K562 (cell line): ENCODE results near the gene NDOR1. TPM values are rescaled to one million over a fixed set of nuclear protein-coding genes. Genes with fewer than 3 reads are reported as not detected.

Experiments used
- ATAC-seq: fragments of 200-7000 bp; cut with Tn5 transposase; 3 replicates; pipeline ENCODE4 v1.9.1; 2020; ENCODE audit warnings: moderate library complexity
- BruUV-seq: library from RNA; stranded (reverse); fragments of 400-500 nt; replicated peaks from 2 replicates; lab custom pipeline; 2021; lab: Mats Ljungman, UMichigan
- CTCF ChIA-PET: fragments of 300-600 bp; formaldehyde crosslinking; extraction: SDS; loops from one replicate; lab custom pipeline; 2021; ENCODE audit warnings: low intra/inter-chr PET ratio; lab: Yijun Ruan, JAX
- POLR2A ChIA-PET: fragments of 300-600, 350-650 bp; sonication (Branson Sonifier 250); formaldehyde crosslinking; extraction: SDS; loops from one replicate; lab custom pipeline; 2021; ENCODE audit warnings: antibody characterized with exemption, inconsistent platforms; lab: Yijun Ruan, JAX
- DNase-seq, 4 experiments: peaks; one replicate each; pipeline versions ENCODE4 v3.0.0 to v3.0.0-alpha.2; 2011 to 2018; ENCODE audit warnings: low spot score in 3 of 4, mixed read lengths in 3 of 4; ENCODE audit errors: extremely low read depth in 1 of 4
- FAIRE-seq: peaks from 2 replicates; lab custom pipeline; 2011; peaks lifted over from hg19 to GRCh38; lab: Jason Lieb, UNC
- H2AFZ ChIP-seq: 2 replicates; pipeline ENCODE4 v1.6.0; 2011; ENCODE audit warnings: low read depth, low read length, control low read depth, inconsistent platforms
- H3K27ac ChIP-seq: fragments of 200-600 bp; 3 replicates; pipeline ENCODE4 v1.8.0; 2011; ENCODE audit warnings: low read depth, mild to moderate bottlenecking, control low read depth, inconsistent platforms, low read length, moderate library complexity, mixed read lengths; ENCODE audit errors: extremely low read depth
- H3K27me3 ChIP-seq, 2 experiments: fragments of 300-600 bp in 1 of 2; 2 replicates in 1 of 2; 3 replicates in 1 of 2; pipeline versions ENCODE4 v1.6.0 to v1.8.0; 2011; ENCODE audit warnings: inconsistent platforms in 2 of 2, low read length in 2 of 2, mild to moderate bottlenecking in 1 of 2, mixed read lengths in 1 of 2, moderate library complexity in 1 of 2; ENCODE audit not compliant: control insufficient read depth in 2 of 2, insufficient read depth in 2 of 2
- H3K36me3 ChIP-seq: fragments of 300-600 bp; 3 replicates; pipeline ENCODE4 v1.8.0; 2011; ENCODE audit warnings: mild to moderate bottlenecking, low read length, inconsistent platforms; ENCODE audit not compliant: control insufficient read depth, insufficient read depth
- H3K4me1 ChIP-seq, 2 experiments: fragments of 200-600 bp in 1 of 2; replicated peaks in 1 of 2; 2 replicates in 1 of 2; 3 replicates in 1 of 2; pipeline versions ENCODE4 v1.5.1 to v1.8.0; 2011; ENCODE audit warnings: inconsistent platforms in 2 of 2, low read length in 2 of 2, mild to moderate bottlenecking in 1 of 2, mixed read lengths in 1 of 2, moderate library complexity in 1 of 2; ENCODE audit not compliant: control insufficient read depth in 2 of 2, insufficient read depth in 2 of 2
- H3K4me2 ChIP-seq: 2 replicates; pipeline ENCODE4 v1.6.1; 2011; ENCODE audit warnings: low read length, control low read depth, inconsistent platforms, mixed read lengths; ENCODE audit not compliant: insufficient read depth
- H3K4me3 ChIP-seq: fragments of 200-600 bp; sonication (generic), shearing (Covaris generic); 2 replicates; pipeline ENCODE4 v1.5.1; 2016; ENCODE audit warnings: control low read depth, inconsistent platforms
- H3K79me2 ChIP-seq: fragments of 200-600 bp; 3 replicates; pipeline ENCODE4 v1.8.0; 2011; ENCODE audit warnings: low read length, inconsistent platforms; ENCODE audit not compliant: control insufficient read depth, insufficient read depth
- H3K9ac ChIP-seq, 2 experiments: 2 replicates each; pipeline versions ENCODE4 v1.6.0 to v1.6.1; 2011; ENCODE audit warnings: low read depth in 2 of 2, low read length in 2 of 2, control low read depth in 1 of 2, inconsistent platforms in 1 of 2, mild to moderate bottlenecking in 1 of 2, mixed read lengths in 1 of 2; ENCODE audit not compliant: insufficient read depth in 1 of 2
- H3K9me1 ChIP-seq: one replicate; pipeline ENCODE4 v1.6.0; 2011; ENCODE audit warnings: inconsistent platforms, mild to moderate bottlenecking, low read length, moderate library complexity; ENCODE audit not compliant: control insufficient read depth, insufficient read depth
- H3K9me3 ChIP-seq: replicated peaks from 2 replicates; pipeline ENCODE4 v1.5.1; 2011; ENCODE audit warnings: low read depth, low read length, inconsistent platforms; ENCODE audit not compliant: control insufficient read depth, insufficient read depth
- H4K20me1 ChIP-seq: replicated peaks from 2 replicates; pipeline ENCODE4 v1.6.1; 2011; ENCODE audit warnings: low read length, inconsistent platforms, mixed read lengths; ENCODE audit not compliant: control insufficient read depth, insufficient read depth
- BCOR ChIP-seq: fragments of 450-650 bp; IDR thresholded peaks from 2 replicates; pipeline ENCODE4 v1.6.1; 2016
- CBX1 ChIP-seq: sonication (generic); IDR thresholded peaks from 2 replicates; pipeline ENCODE4 v1.6.1; 2016; ENCODE audit warnings: antibody characterized with exemption, low read depth, mild to moderate bottlenecking
- CREB1 ChIP-seq, 2 experiments: sonication (generic) in 1 of 2; formaldehyde crosslinking in 1 of 2; IDR thresholded peaks; 2 replicates each; pipeline versions ENCODE4 v1.6.1 to v1.8.0; 2012 to 2022; ENCODE audit warnings: inconsistent platforms in 1 of 2, mild to moderate bottlenecking in 1 of 2, missing genetic modification reagents in 1 of 2, moderate library complexity in 1 of 2
- ETV1 ChIP-seq: fragments of 450-650 bp; conservative IDR thresholded peaks from 2 replicates; pipeline ENCODE4 v1.6.1; 2016; ENCODE audit warnings: missing genetic modification characterization, control low read depth, low read depth, missing compliant biosample characterization
- GABPB1 ChIP-seq: sonication (generic); formaldehyde crosslinking; IDR thresholded peaks from 2 replicates; pipeline ENCODE4 v1.8.0; 2022; ENCODE audit warnings: mild to moderate bottlenecking, missing genetic modification reagents
- HDAC2 ChIP-seq: fragments of 450-650 bp; IDR thresholded peaks from 2 replicates; pipeline ENCODE4 v1.6.1; 2016; ENCODE audit warnings: mild to moderate bottlenecking
- PTBP1 ChIP-seq: fragments of 200-400 bp; formaldehyde crosslinking; IDR thresholded peaks from 2 replicates; pipeline ENCODE4 v1.6.1; 2017; ENCODE audit warnings: low read depth, low read length
- SMARCA5 ChIP-seq: fragments of 450-650 bp; IDR thresholded peaks from 2 replicates; pipeline ENCODE4 v1.6.1; 2016
- U2AF2 ChIP-seq: fragments of 200-400 bp; formaldehyde crosslinking; optimal IDR thresholded peaks from 2 replicates; pipeline ENCODE3; 2017; ENCODE audit warnings: low read depth, mild to moderate bottlenecking, low read length
- ZFP36 ChIP-seq: fragments of 150-350 bp; IDR thresholded peaks from 2 replicates; pipeline ENCODE4 v1.6.1; 2018; ENCODE audit warnings: low read length, low read depth; ENCODE audit not compliant: partially characterized antibody
- ZNF436 ChIP-seq: fragments of 250-450, 450-650 bp; sonication (Bioruptor Pico); formaldehyde crosslinking; IDR thresholded peaks from 2 replicates; pipeline ENCODE4 v1.7.0; 2020; ENCODE audit warnings: mild to moderate bottlenecking
- WGBS: fragments of 100-300 bp; shearing (Covaris generic); methylation state at CpG from one replicate; pipeline ENCODE4 v1.1.6; 2016; ENCODE audit warnings: low coverage, mixed read lengths; ENCODE audit not compliant: insufficient coverage; ENCODE audit errors: missing lambda C conversion rate; 5-methylcytosine and 5-hydroxymethylcytosine counted together
- in situ Hi-C: fragments of 300-500 bp; cut with MboI; formaldehyde crosslinking; loops from 4 replicates; pipeline ENCODE4 v1.15.0; 2018; ENCODE audit warnings: inconsistent platforms, mixed read lengths
- intact Hi-C: fragments of 100-400 bp; cut with micrococcal nuclease; formaldehyde crosslinking; loops from 2 replicates; pipeline ENCODE4 v1.14.2; 2022
- polyA plus RNA-seq, 8 experiments: library from polyadenylated mRNA; depleted of rRNA in 4 of 8; stranded (reverse) in 5 of 8; unstranded in 3 of 8; fragments of >200 nt; fragmentation: Nextera tagmentation in 2 of 8; fragmentation: Illumina TruSeq in 1 of 8; extraction: Ambion mirVana in 2 of 8; extraction: Trizol in 1 of 8; gene quantifications; 2 replicates each; pipeline versions ENCODE4 v1.2.1 to v1.2.3, GENCODE V29; 2011 to 2014; ENCODE audit warnings: inconsistent platforms in 1 of 8, missing spikeins in 1 of 8
- total RNA-seq, 7 experiments: library from RNA; depleted of rRNA in 6 of 7; stranded (reverse); fragments of >200 nt in 6 of 7; fragmentation: Illumina TruSeq in 2 of 7; extraction: Trizol in 2 of 7; gene quantifications; 2 replicates each; pipeline versions ENCODE4 v1.2.1 to v1.2.3, GENCODE V29; 2011 to 2021; ENCODE audit warnings: low replicate concordance in 1 of 7
- TF ChIP-seq, protein P1 (sequence below): IDR thresholded peaks from 2 replicates; pipeline ENCODE4 v1.6.1; 2012; ENCODE audit warnings: low read depth, low read length, improper control_type of control experiment, borderline replicate concordance
- TF ChIP-seq, protein P2 (sequence below), 2 experiments: IDR thresholded peaks; 2 replicates each; pipeline ENCODE4 v1.6.1; 2011; ENCODE audit warnings: borderline replicate concordance in 1 of 2, control low read depth in 1 of 2, low read depth in 1 of 2, low read length in 1 of 2, mild to moderate bottlenecking in 1 of 2, mixed read lengths in 1 of 2, moderate library complexity in 1 of 2; ENCODE audit not compliant: insufficient read depth in 1 of 2, insufficient read length in 1 of 2, poor library complexity in 1 of 2, severe bottlenecking in 1 of 2; ENCODE audit errors: extremely low read depth in 1 of 2
- TF ChIP-seq, protein P3 (sequence below): IDR thresholded peaks from 3 replicates; pipeline ENCODE4 v1.6.1; 2011; ENCODE audit warnings: borderline replicate concordance, mild to moderate bottlenecking, moderate library complexity; ENCODE audit not compliant: insufficient read length; ENCODE audit errors: extremely low read depth

The NDOR1 gene
- total and polyA plus RNA-seq, 9 of the 15 experiments (the other 6 are each of a cell fraction or from before 2014, with no cell fraction given), result 0.06 to 36.9 (median 6.9) TPM

DNA sequence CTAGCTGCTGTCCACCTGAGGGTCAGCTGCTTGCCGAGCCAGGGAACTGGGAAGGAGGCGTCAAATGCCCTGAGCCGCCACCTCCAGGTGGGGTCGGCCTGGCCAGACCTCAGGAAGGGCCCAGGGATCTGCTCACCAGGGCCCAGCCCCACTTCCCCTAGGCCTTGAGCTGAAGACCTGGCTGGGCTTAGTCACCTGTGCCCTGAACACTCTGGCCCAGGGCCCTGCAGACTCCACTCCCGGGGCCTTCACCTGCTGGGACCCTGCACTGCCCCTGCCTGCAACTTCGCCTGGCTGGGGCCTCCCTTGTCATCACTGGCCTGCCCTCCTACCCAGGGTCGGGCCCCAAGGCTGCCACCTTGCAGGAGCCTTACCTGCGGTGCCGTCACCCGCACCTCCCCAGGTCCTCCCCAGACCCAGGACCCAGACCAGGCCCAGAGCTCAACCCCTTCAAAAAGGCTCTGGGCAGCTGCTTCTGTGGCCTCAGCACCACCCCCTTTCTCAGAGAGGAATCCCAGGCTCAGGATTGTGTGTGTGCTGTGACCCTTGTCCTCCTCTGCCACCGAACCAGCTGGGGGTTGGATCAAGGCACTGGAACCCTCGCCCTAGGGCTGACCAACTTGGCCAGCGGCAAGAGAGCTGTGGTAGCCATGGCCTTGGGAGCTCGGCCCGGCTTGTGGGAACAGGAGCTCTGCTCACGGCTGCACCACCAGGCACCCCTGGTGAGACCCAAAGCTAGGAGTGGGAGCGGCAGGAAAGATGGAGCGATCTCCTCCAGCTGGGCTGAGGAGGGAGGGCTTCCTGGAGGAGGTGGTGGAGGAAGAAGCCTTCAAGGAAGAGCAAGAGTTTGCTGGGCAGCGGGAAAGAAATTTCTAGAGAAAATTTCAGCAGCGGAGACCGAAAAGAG lies 48.5 kb downstream of the NDOR1 start:
- Histone ChIP-seq H3K27me3 (no peaks in the 10 kb centered on the region), H3K9me1 (no peaks in the 10 kb centered on the region), H3K79me2 (peaks cover 35% of the 10 kb centered on the region), H4K20me1 (no peaks in the 10 kb centered on the region; the same call in 1 of the 2 replicates), H2AFZ (peak overlapping the region; percentile 91), H3K27ac (peak overlapping the region; percentile 84), H3K36me3 (peaks cover 25% of the 10 kb centered on the region), H3K9ac (peak overlapping the region; percentile 90 to 95), H3K4me3 (peak overlapping the region; percentile 100), H3K9me3 (no peaks in the 10 kb centered on the region), H3K4me1 (peaks cover 13 to 68% of the 10 kb centered on the region in 2 experiments), H3K4me2 (peak overlapping the region; percentile 97)
- WGBS, result 33% methylated on average over 18 of the region's 21 CpGs
- DNase-seq (peak in 2 of 4 experiments; percentile 30 to 44), ATAC-seq (peak; percentile 30), FAIRE-seq (peak; percentile 29)
- ChIA-PET POLR2A (interaction anchor here (0.6 to 8.3 kb wide), 11 partner anchors 11 to 394 kb away, joined by 3 to 221 read pairs (median 3); partner anchors contain the start of gene TUBB4B), CTCF (no interaction called here)
- in situ Hi-C loops, result no loop called here
- no TSS peak for BruUV-seq
- intact Hi-C loops, result loop anchor here (2.0 kb wide), 2 partner anchors 13 to 23 kb away; partner anchors contain the start of genes TOR4A and TUBB4B
- TF ChIP-seq ZNF436 (CRISPR knock-in tag), result peak; percentile 95
- peak; percentile 19; the same call in 1 of the 2 replicates for TF ChIP-seq GABPB1 (CRISPR knock-in tag)
- no peak for TF ChIP-seq CBX1
- TF ChIP-seq U2AF2, result no peak
- peak; percentile 93 for TF ChIP-seq BCOR
- no peak for TF ChIP-seq CREB1 (IDR thresholded peaks at IDR 0.05)
- 0 out of 2 replicates have a peak, but pooled peaks have one; percentile 17 for TF ChIP-seq CREB1 (CRISPR knock-in tag; IDR thresholded peaks at IDR 0.05)
- TF ChIP-seq ZFP36, result peak; percentile 99
- TF ChIP-seq, protein P1, sequence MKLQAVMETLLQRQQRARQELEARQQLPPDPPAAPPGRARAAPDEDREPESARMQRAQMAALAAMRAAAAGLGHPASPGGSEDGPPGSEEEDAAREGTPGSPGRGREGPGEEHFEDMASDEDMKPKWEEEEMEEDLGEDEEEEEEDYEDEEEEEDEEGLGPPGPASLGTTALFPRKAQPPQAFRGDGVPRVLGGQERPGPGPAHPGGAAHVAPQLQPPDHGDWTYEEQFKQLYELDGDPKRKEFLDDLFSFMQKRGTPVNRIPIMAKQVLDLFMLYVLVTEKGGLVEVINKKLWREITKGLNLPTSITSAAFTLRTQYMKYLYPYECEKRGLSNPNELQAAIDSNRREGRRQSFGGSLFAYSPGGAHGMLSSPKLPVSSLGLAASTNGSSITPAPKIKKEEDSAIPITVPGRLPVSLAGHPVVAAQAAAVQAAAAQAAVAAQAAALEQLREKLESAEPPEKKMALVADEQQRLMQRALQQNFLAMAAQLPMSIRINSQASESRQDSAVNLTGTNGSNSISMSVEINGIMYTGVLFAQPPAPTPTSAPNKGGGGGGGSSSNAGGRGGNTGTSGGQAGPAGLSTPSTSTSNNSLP, result no peak
- peak; percentile 79; the same call in 1 of the 2 replicates for TF ChIP-seq SMARCA5
- 0 out of 2 replicates have a peak, but pooled peaks have one; percentile 19 for TF ChIP-seq ETV1
- TF ChIP-seq PTBP1, result 0 out of 2 replicates have a peak, but pooled peaks have one; percentile 72
- TF ChIP-seq, protein P2, sequence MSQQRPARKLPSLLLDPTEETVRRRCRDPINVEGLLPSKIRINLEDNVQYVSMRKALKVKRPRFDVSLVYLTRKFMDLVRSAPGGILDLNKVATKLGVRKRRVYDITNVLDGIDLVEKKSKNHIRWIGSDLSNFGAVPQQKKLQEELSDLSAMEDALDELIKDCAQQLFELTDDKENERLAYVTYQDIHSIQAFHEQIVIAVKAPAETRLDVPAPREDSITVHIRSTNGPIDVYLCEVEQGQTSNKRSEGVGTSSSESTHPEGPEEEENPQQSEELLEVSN (IDR thresholded peaks at IDR 0.05; ENCODE audit: borderline replicate concordance in 1 of 2, extremely low read depth in 1 of 2, insufficient read depth in 1 of 2, insufficient read length in 1 of 2, low read depth in 1 of 2, low read length in 1 of 2, poor library complexity in 1 of 2, severe bottlenecking in 1 of 2), result peak in 1 of 2 experiments; percentile 32
- TF ChIP-seq, protein P3, sequence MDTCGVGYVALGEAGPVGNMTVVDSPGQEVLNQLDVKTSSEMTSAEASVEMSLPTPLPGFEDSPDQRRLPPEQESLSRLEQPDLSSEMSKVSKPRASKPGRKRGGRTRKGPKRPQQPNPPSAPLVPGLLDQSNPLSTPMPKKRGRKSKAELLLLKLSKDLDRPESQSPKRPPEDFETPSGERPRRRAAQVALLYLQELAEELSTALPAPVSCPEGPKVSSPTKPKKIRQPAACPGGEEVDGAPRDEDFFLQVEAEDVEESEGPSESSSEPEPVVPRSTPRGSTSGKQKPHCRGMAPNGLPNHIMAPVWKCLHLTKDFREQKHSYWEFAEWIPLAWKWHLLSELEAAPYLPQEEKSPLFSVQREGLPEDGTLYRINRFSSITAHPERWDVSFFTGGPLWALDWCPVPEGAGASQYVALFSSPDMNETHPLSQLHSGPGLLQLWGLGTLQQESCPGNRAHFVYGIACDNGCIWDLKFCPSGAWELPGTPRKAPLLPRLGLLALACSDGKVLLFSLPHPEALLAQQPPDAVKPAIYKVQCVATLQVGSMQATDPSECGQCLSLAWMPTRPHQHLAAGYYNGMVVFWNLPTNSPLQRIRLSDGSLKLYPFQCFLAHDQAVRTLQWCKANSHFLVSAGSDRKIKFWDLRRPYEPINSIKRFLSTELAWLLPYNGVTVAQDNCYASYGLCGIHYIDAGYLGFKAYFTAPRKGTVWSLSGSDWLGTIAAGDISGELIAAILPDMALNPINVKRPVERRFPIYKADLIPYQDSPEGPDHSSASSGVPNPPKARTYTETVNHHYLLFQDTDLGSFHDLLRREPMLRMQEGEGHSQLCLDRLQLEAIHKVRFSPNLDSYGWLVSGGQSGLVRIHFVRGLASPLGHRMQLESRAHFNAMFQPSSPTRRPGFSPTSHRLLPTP, result peak; percentile 40
- peak; percentile 14; the same call in 1 of the 2 replicates for TF ChIP-seq HDAC2
